Lung (tissue), 12 donors: ENCODE results near the gene MEA1. TPM values are rescaled to one million over a fixed set of nuclear protein-coding genes. Genes with fewer than 3 reads are reported as not detected.
"Not testable (repeated sequence)": the region's sequence is repeated elsewhere in the genome, so short reads cannot be mapped to it uniquely, and the experiment has no call there.

Experiments used
- ATAC-seq: fragments of 200-7000 bp; cut with Tn5 transposase; one replicate; pipeline ENCODE4 v1.9.1; 2020; ENCODE audit warnings: moderate number of reproducible peaks; ENCODE audit not compliant: insufficient read depth, low FRiP score
- DNase-seq, 3 donors: peaks; one replicate each; pipeline ENCODE4 v3.0.0-alpha.2; 2013 to 2017
- H3K27ac ChIP-seq, 2 donors: one replicate each; pipeline ENCODE4 v1.5.1; 2013; ENCODE audit warnings: mild to moderate bottlenecking in 2 of 2, moderate library complexity in 2 of 2, control low read depth in 1 of 2, inconsistent platforms in 1 of 2, low read depth in 1 of 2, low read length in 1 of 2
- H3K27me3 ChIP-seq, 3 donors: one replicate each; pipeline ENCODE4 v1.5.1; 2013; ENCODE audit warnings: low read length in 2 of 3; ENCODE audit not compliant: control insufficient read depth in 3 of 3, insufficient read depth in 3 of 3
- H3K36me3 ChIP-seq, 4 donors: one replicate each; pipeline ENCODE4 v1.5.1; 2013; ENCODE audit warnings: low read length in 4 of 4, mild to moderate bottlenecking in 1 of 4, moderate library complexity in 1 of 4; ENCODE audit not compliant: control insufficient read depth in 4 of 4, insufficient read depth in 4 of 4
- H3K4me1 ChIP-seq, 5 donors: one replicate each; pipeline ENCODE4 v1.5.1; 2013; ENCODE audit warnings: low read length in 5 of 5, mild to moderate bottlenecking in 2 of 5, moderate library complexity in 1 of 5; ENCODE audit not compliant: control insufficient read depth in 5 of 5, insufficient read depth in 5 of 5
- H3K4me3 ChIP-seq: one replicate; pipeline ENCODE4 v1.5.1; 2013; ENCODE audit warnings: mild to moderate bottlenecking, control low read depth, moderate library complexity
- H3K9ac ChIP-seq, 2 donors: one replicate each; pipeline ENCODE4 v1.5.1; 2013; ENCODE audit warnings: low read length in 2 of 2, control low read depth in 1 of 2; ENCODE audit not compliant: insufficient read depth in 1 of 2
- H3K9me3 ChIP-seq, 4 donors: one replicate each; pipeline ENCODE4 v1.5.1; 2013; ENCODE audit warnings: low read length in 3 of 4, mild to moderate bottlenecking in 1 of 4, moderate library complexity in 1 of 4; ENCODE audit not compliant: control insufficient read depth in 4 of 4, insufficient read depth in 3 of 4
- CTCF ChIP-seq: IDR thresholded peaks from 2 replicates; pipeline ENCODE4 v1.5.1; 2012; ENCODE audit warnings: mild to moderate bottlenecking; ENCODE audit errors: control extremely low read depth, extremely low read depth
- WGBS, 2 donors: extraction: QIAGEN DNeasy Blood & Tissue Kit; methylation state at CpG; one replicate each; pipeline ENCODE4 v1.1.7; 2013; 5-methylcytosine and 5-hydroxymethylcytosine counted together
- polyA plus RNA-seq, 2 donors: library from polyadenylated mRNA; stranded (reverse); fragments of 200-250 nt; gene quantifications; one replicate each; pipeline ENCODE4 v1.2.1, GENCODE V29; 2013
- total RNA-seq, 2 donors: library from RNA; depleted of rRNA in 1 of 2; stranded (reverse); fragments of >200 nt in 1 of 2; gene quantifications; one replicate each; pipeline ENCODE4 v1.2.1, GENCODE V29; 2014 to 2021
- donor health status: control.
- donor health status: control.
- donor health status: Bipolar disorder and iron deficiency.
- donor health status: healthy.
- donor health status: DM: yes; HTN: yes; CAD: no.

MEA1 gene
- total and polyA plus RNA-seq, 4 donors: 32.5 to 113 (median 55.2) TPM

DNA sequence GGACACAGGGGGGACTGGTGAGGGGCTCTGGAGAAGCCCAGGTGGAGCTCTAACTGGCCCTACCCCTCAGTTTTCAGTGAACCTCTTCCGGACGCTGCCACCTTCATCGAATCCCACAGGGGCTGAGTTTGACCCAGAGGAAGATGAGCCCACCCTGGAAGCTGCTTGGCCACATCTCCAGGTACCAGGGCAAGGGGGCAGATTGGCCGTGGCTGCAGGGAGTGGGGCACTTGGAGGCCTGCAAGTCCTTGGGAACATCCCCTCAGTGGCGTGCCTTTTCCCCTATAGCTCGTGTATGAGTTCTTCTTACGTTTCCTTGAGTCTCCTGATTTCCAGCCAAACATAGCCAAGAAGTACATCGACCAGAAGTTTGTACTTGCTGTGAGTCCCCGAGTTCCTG lies 6.6 kb downstream of the MEA1 start:
- ATAC-seq: no peak
- WGBS, 2 donors: 93 to 95% methylated on average over 9 of the region's 9 CpGs
- no peak for DNase-seq
- no peaks in the 10 kb centered on the region for H3K4me1 ChIP-seq
- no peak overlapping the region for H3K4me3 ChIP-seq
- no peak overlapping the region for H3K27ac ChIP-seq
- H3K9me3 ChIP-seq: no peaks in the 10 kb centered on the region
- no peak for TF ChIP-seq CTCF
- no peaks in the 10 kb centered on the region for H3K27me3 ChIP-seq
- peaks cover 10 to 32% (median 31%) of the 10 kb centered on the region in 4 donors for H3K36me3 ChIP-seq
- no peak overlapping the region for H3K9ac ChIP-seq

- no peak overlapping the region for H3K4me3 ChIP-seq
- no peaks in the 10 kb centered on the region for H3K27me3 ChIP-seq
- H3K9ac ChIP-seq: no peak overlapping the region
- no peaks in the 10 kb centered on the region for H3K4me1 ChIP-seq
- no peak for TF ChIP-seq CTCF
- H3K27ac ChIP-seq: no peak overlapping the region
- DNase-seq (no peak), ATAC-seq (no peak)
- H3K9me3 ChIP-seq: no peaks in the 10 kb centered on the region
- H3K36me3 ChIP-seq: peaks cover 8 to 32% (median 29%) of the 10 kb centered on the region in 4 donors
- WGBS, 2 donors: 96 to 97% methylated on average over 11 of the region's 11 CpGs
These were observed 7.5 kb downstream of the MEA1 start for GRCh38 chr6:43006251-43006650.

DNA sequence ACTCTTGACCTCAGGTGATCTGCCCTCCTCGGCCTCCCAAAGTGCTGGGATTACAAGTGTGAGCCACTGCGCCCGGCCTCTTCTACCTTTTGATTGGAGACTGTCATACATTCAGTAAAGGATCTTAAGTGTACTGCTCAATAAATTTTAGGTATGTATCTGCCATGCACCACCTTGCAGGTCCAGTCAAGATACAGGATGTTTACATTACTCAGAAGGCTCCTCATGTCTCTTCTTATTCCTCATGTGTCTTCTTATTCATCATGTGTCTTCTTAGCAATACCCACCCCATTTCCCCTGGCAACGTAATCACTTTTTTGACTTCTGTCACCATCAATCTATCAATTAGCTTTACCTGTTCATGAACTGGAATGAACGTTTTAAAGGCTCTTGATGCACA lies 7.9 kb downstream of the MEA1 start:
- Histone ChIP-seq H3K27ac (no peak overlapping the region), H3K9ac (no peak overlapping the region), H3K4me3 (no peak overlapping the region), H3K4me1 (no peaks in the 10 kb centered on the region), H3K36me3 (peaks cover 4 to 28% (median 25%) of the 10 kb centered on the region in 4 donors), H3K9me3 (no peaks in the 10 kb centered on the region), H3K27me3 (no peaks in the 10 kb centered on the region)
- DNase-seq: no peak
- no peak for ATAC-seq
- 92 to 97% methylated on average over 5 of the region's 5 CpGs for WGBS, 2 donors
- no peak for TF ChIP-seq CTCF

DNA sequence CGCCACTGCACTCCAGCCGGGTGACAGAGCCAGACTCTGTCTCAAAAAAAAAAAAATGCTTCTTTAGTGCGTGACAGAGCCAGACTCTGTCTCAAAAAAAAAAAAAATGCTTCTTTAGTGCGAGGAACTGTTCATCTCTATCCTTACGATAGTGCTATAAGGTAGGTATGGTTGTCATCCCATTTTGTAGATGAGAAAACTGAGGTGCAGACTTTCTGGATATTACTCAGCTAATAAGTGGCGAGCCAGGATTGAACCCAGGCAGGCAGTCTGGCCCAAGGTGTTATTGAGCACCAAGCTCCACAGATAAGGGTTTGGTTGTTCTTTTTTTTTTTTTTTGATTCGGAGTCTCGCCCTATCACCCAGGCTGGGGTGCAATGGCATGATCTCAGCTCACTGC lies 11.9 kb downstream of the MEA1 start:
- H3K9me3 ChIP-seq: no peaks in the 10 kb centered on the region
- H3K9ac ChIP-seq: no peak overlapping the region
- DNase-seq (no peak), ATAC-seq (no peak)
- no peak for TF ChIP-seq CTCF
- WGBS, 2 donors: 92 to 97% methylated on average over 8 of the region's 8 CpGs
- H3K27me3 ChIP-seq: no peaks in the 10 kb centered on the region
- H3K4me1 ChIP-seq: no peaks in the 10 kb centered on the region
- no peak overlapping the region for H3K4me3 ChIP-seq
- no peak overlapping the region for H3K27ac ChIP-seq
- H3K36me3 ChIP-seq: peaks cover 0 to 10% (median 5%) of the 10 kb centered on the region in 4 donors

- ATAC-seq, H3K36me3 ChIP-seq, H3K9ac ChIP-seq, H3K4me1 ChIP-seq, H3K9me3 ChIP-seq, H3K27ac ChIP-seq, H3K4me3 ChIP-seq, DNase-seq, H3K27me3 ChIP-seq: not testable (repeated sequence)
- WGBS, 2 donors: 95% methylated on average over 9 of the region's 9 CpGs
These were observed 15.5 kb downstream of the MEA1 start for GRCh38 chr6:42998205-42998604.
